ENCODE data around the gene GNL1. TPM values are rescaled to one million over a fixed set of nuclear protein-coding genes. Genes with fewer than 3 reads are reported as not detected.

Gene GNL1
- total and polyA plus RNA-seq, 10 of the 15 experiments (the other 5 are each of a cell fraction or from before 2014, with no cell fraction given), result 0.18 to 64.5 (median 45.5) TPM

DNA sequence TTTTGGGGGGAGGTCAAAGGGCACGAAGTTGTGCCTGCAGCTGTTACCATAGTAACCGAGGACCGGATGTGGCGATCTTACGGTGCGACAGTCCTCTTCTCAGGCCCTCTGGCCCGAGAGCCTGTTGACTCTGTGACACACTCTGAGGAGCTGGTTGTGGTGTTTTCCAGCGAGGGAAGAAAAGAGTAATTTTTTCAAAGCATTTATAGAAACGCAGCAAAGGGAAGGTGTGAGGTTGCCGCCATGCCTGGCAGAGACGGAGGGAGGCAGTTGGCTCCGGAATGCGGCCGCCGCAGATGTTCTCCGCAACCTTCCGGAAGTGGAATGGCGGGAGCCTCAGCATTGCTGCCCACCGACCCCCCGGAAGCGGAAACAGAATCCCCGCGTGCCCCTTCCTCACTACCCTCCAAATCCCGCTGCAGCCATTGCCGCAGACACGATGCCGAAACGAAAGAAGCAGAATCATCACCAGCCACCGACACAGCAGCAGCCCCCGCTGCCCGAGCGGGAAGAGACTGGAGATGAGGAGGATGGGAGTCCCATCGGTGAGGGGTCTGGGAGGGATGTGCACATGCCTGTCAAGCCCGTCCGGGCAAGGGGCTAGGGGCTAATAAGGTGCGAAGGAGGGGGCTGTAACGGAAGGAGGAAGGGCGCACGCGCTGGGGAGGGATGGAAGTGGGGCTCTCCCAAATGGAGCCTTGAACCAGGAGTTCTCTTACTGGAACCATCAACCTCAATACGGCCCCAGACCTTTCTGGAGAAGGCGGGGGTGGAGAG is 805 bp upstream of the GNL1 start, which contains the start of gene PRR3 (continued):
- TF ChIP-seq NFYA (IDR thresholded peaks at IDR 0.05; ENCODE audit: borderline replicate concordance, low read depth, low read length) (no peak), ZNF24 (IDR thresholded peaks at IDR 0.05) (no peak), STAT1 (conservative IDR thresholded peaks at IDR 0.05) (no peak), JUND (IDR thresholded peaks at IDR 0.05; ENCODE audit: low read depth, low read length) (no peak), POLR2AphosphoS5 (IDR thresholded peaks at IDR 0.05; ENCODE audit: low read length) (peak; percentile 81), PAX5 (IDR thresholded peaks at IDR 0.05; ENCODE audit: borderline replicate concordance, low read depth, low read length) (no peak), MTA3 (IDR thresholded peaks at IDR 0.05; ENCODE audit: borderline replicate concordance, low read length) (no peak; the same call in 1 of the 2 replicates), YBX1 (IDR thresholded peaks at IDR 0.05) (no peak), PML (IDR thresholded peaks at IDR 0.05; ENCODE audit: low read length) (peak; percentile 88), EED (IDR thresholded peaks at IDR 0.05; ENCODE audit: low read depth) (0 out of 2 replicates have a peak, but pooled peaks have one; percentile 34), ATF7 (IDR thresholded peaks at IDR 0.05; ENCODE audit: low read depth) (no peak), RCOR1 (conservative IDR thresholded peaks at IDR 0.05; ENCODE audit: low read depth, low read length) (no peak), CHD2 (IDR thresholded peaks at IDR 0.05; ENCODE audit: borderline replicate concordance, low read depth, low read length) (0 out of 2 replicates have a peak, but pooled peaks have one; percentile 13)
- TF ChIP-seq, protein P1, sequence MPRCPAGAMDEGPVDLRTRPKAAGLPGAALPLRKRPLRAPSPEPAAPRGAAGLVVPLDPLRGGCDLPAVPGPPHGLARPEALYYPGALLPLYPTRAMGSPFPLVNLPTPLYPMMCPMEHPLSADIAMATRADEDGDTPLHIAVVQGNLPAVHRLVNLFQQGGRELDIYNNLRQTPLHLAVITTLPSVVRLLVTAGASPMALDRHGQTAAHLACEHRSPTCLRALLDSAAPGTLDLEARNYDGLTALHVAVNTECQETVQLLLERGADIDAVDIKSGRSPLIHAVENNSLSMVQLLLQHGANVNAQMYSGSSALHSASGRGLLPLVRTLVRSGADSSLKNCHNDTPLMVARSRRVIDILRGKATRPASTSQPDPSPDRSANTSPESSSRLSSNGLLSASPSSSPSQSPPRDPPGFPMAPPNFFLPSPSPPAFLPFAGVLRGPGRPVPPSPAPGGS (IDR thresholded peaks at IDR 0.05; ENCODE audit: borderline replicate concordance, insufficient read depth, low read depth, low read length, poor library complexity, severe bottlenecking), result no peak
- TF ChIP-seq, protein P2, sequence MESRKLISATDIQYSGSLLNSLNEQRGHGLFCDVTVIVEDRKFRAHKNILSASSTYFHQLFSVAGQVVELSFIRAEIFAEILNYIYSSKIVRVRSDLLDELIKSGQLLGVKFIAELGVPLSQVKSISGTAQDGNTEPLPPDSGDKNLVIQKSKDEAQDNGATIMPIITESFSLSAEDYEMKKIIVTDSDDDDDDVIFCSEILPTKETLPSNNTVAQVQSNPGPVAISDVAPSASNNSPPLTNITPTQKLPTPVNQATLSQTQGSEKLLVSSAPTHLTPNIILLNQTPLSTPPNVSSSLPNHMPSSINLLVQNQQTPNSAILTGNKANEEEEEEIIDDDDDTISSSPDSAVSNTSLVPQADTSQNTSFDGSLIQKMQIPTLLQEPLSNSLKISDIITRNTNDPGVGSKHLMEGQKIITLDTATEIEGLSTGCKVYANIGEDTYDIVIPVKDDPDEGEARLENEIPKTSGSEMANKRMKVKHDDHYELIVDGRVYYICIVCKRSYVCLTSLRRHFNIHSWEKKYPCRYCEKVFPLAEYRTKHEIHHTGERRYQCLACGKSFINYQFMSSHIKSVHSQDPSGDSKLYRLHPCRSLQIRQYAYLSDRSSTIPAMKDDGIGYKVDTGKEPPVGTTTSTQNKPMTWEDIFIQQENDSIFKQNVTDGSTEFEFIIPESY (IDR thresholded peaks at IDR 0.05), result no peak
- TF ChIP-seq, protein P3, sequence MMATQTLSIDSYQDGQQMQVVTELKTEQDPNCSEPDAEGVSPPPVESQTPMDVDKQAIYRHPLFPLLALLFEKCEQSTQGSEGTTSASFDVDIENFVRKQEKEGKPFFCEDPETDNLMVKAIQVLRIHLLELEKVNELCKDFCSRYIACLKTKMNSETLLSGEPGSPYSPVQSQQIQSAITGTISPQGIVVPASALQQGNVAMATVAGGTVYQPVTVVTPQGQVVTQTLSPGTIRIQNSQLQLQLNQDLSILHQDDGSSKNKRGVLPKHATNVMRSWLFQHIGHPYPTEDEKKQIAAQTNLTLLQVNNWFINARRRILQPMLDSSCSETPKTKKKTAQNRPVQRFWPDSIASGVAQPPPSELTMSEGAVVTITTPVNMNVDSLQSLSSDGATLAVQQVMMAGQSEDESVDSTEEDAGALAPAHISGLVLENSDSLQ (IDR thresholded peaks at IDR 0.05), result peak; percentile 62; the same call in 1 of the 2 replicates
- TF ChIP-seq, protein P4, sequence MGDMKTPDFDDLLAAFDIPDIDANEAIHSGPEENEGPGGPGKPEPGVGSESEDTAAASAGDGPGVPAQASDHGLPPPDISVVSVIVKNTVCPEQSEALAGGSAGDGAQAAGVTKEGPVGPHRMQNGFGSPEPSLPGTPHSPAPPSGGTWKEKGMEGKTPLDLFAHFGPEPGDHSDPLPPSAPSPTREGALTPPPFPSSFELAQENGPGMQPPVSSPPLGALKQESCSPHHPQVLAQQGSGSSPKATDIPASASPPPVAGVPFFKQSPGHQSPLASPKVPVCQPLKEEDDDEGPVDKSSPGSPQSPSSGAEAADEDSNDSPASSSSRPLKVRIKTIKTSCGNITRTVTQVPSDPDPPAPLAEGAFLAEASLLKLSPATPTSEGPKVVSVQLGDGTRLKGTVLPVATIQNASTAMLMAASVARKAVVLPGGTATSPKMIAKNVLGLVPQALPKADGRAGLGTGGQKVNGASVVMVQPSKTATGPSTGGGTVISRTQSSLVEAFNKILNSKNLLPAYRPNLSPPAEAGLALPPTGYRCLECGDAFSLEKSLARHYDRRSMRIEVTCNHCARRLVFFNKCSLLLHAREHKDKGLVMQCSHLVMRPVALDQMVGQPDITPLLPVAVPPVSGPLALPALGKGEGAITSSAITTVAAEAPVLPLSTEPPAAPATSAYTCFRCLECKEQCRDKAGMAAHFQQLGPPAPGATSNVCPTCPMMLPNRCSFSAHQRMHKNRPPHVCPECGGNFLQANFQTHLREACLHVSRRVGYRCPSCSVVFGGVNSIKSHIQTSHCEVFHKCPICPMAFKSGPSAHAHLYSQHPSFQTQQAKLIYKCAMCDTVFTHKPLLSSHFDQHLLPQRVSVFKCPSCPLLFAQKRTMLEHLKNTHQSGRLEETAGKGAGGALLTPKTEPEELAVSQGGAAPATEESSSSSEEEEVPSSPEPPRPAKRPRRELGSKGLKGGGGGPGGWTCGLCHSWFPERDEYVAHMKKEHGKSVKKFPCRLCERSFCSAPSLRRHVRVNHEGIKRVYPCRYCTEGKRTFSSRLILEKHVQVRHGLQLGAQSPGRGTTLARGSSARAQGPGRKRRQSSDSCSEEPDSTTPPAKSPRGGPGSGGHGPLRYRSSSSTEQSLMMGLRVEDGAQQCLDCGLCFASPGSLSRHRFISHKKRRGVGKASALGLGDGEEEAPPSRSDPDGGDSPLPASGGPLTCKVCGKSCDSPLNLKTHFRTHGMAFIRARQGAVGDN (IDR thresholded peaks at IDR 0.05), result peak; percentile 91
- TF ChIP-seq, protein P5, sequence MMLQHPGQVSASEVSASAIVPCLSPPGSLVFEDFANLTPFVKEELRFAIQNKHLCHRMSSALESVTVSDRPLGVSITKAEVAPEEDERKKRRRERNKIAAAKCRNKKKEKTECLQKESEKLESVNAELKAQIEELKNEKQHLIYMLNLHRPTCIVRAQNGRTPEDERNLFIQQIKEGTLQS (IDR thresholded peaks at IDR 0.05; ENCODE audit: borderline replicate concordance, extremely low read depth, low read depth, low read length), result peak; percentile 50; the same call in 1 of the 2 replicates
- TF ChIP-seq, protein P6, sequence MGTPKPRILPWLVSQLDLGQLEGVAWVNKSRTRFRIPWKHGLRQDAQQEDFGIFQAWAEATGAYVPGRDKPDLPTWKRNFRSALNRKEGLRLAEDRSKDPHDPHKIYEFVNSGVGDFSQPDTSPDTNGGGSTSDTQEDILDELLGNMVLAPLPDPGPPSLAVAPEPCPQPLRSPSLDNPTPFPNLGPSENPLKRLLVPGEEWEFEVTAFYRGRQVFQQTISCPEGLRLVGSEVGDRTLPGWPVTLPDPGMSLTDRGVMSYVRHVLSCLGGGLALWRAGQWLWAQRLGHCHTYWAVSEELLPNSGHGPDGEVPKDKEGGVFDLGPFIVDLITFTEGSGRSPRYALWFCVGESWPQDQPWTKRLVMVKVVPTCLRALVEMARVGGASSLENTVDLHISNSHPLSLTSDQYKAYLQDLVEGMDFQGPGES (IDR thresholded peaks at IDR 0.05), result no peak

Data from GM12878 (cell line).